ENCODE results near the gene HTRA3.

The HTRA3 gene

GRCh38 chr4:8247047-8247930 lies 22.3 kb upstream of the HTRA3 start:
- no peak for DNase-seq (ENCODE audit: low read depth)

- DNase-seq (ENCODE audit: low read depth) = no peak
Observed at GRCh38 chr4:8248091-8248490, 21.5 kb upstream of the HTRA3 start.

GRCh38 chr4:8250227-8250626 lies 19.3 kb upstream of the HTRA3 start:
- no peak for DNase-seq (ENCODE audit: low read depth)

- DNase-seq (ENCODE audit: low read depth) = no peak
Observed at GRCh38 chr4:8250637-8251036, 18.9 kb upstream of the HTRA3 start.

- no peak for DNase-seq (ENCODE audit: low read depth)
Observed at GRCh38 chr4:8251110-8251883, 18.3 kb upstream of the HTRA3 start.

GRCh38 chr4:8252301-8253173 lies 17.0 kb upstream of the HTRA3 start:
- DNase-seq (ENCODE audit: low read depth) = no peak

- no peak for DNase-seq (ENCODE audit: low read depth)
Observed at GRCh38 chr4:8254076-8254475, 15.5 kb upstream of the HTRA3 start.

GRCh38 chr4:8255698-8256441 lies 13.7 kb upstream of the HTRA3 start:
- no peak for DNase-seq (ENCODE audit: low read depth)

- DNase-seq (ENCODE audit: low read depth) = no peak
Observed at GRCh38 chr4:8257854-8258253, 11.7 kb upstream of the HTRA3 start.

GRCh38 chr4:8258552-8259212 lies 10.9 kb upstream of the HTRA3 start:
- DNase-seq (ENCODE audit: low read depth) = no peak

- no peak for DNase-seq (ENCODE audit: low read depth)
Observed at GRCh38 chr4:8259743-8260430, 9.7 kb upstream of the HTRA3 start.

- DNase-seq (ENCODE audit: low read depth) = no peak
Observed at GRCh38 chr4:8260656-8261111, 8.9 kb upstream of the HTRA3 start.

GRCh38 chr4:8261851-8262535 lies 7.6 kb upstream of the HTRA3 start:
- no peak for DNase-seq (ENCODE audit: low read depth)

- no peak for DNase-seq (ENCODE audit: low read depth)
Observed at GRCh38 chr4:8262637-8263322, 6.8 kb upstream of the HTRA3 start.

- DNase-seq (ENCODE audit: low read depth) = no peak
Observed at GRCh38 chr4:8263397-8263796, 6.2 kb upstream of the HTRA3 start.

GRCh38 chr4:8264106-8264505 lies 5.4 kb upstream of the HTRA3 start:
- DNase-seq (ENCODE audit: low read depth) = no peak

- DNase-seq (ENCODE audit: low read depth) = no peak
Observed at GRCh38 chr4:8265171-8265929, 4.2 kb upstream of the HTRA3 start.

GRCh38 chr4:8266088-8266487 lies 3.5 kb upstream of the HTRA3 start:
- DNase-seq (ENCODE audit: low read depth) = no peak

All from stimulated activated CD8-positive, alpha-beta memory T cell treated with anti-CD3 and anti-CD28 coated beads, Interleukin-12 subunit alpha, Interleukin-12 subunit beta, amount 100 ng/mL, for 4 hours (primary cell).